Cortex of kidney (tissue), 1 donor: ENCODE measurements around the gene TTC13.

Experiments
- DNase-seq: peaks from one replicate; lab custom pipeline; 2025; lab: John Stamatoyannopoulos, UW

TTC13 gene

GRCh38 chr1:230868736-230869385 lies 109.8 kb downstream of the TTC13 start:
- no peak for DNase-seq

GRCh38 chr1:230867903-230868735 lies 110.5 kb downstream of the TTC13 start, which contains the start of gene C1orf198:
Gene C1orf198 (minus strand): TSS chr1:230868521. CDS start chr1:230868512, 9 bp downstream.
- no peak for DNase-seq

GRCh38 chr1:230867101-230867902 lies 111.4 kb downstream of the TTC13 start:
- DNase-seq: no peak

GRCh38 chr1:230866171-230867070 lies 112.2 kb downstream of the TTC13 start:
- DNase-seq: no peak

- no peak for DNase-seq
These were observed 113.4 kb downstream of the TTC13 start for GRCh38 chr1:230865062-230865817.

GRCh38 chr1:230864441-230864840 lies 114.2 kb downstream of the TTC13 start:
- no peak for DNase-seq

GRCh38 chr1:230863449-230863848 lies 115.2 kb downstream of the TTC13 start:
- no peak for DNase-seq

- no peak for DNase-seq
These were observed 116.6 kb downstream of the TTC13 start for GRCh38 chr1:230861970-230862595.

GRCh38 chr1:230861489-230861888 lies 117.2 kb downstream of the TTC13 start:
- no peak for DNase-seq

GRCh38 chr1:230860617-230861384 lies 117.9 kb downstream of the TTC13 start:
- no peak for DNase-seq

- no peak for DNase-seq
These were observed 119.5 kb downstream of the TTC13 start for GRCh38 chr1:230858918-230859729.

- no peak for DNase-seq
These were observed 120.3 kb downstream of the TTC13 start for GRCh38 chr1:230858236-230858820.

- DNase-seq: no peak
These were observed 120.8 kb downstream of the TTC13 start for GRCh38 chr1:230857822-230858221.

- no peak for DNase-seq
These were observed 121.6 kb downstream of the TTC13 start for GRCh38 chr1:230857077-230857476.
